Activated B cell treated with CpG ODN at 0.5 μM for 24 hours (primary cell): ENCODE measurements around the gene NUP98. TPM values are rescaled to one million over a fixed set of nuclear protein-coding genes. Genes with fewer than 3 reads are reported as not detected.

Experiments
- ATAC-seq: fragments of 200-7000 bp; cut with Tn5 transposase; one replicate; pipeline ENCODE4 v1.10.0; 2021; ENCODE audit warnings: low read depth, mild to moderate bottlenecking, moderate library complexity
- CTCF ChIA-PET: fragments of 350-600 bp; sonication (Branson Sonifier 250); formaldehyde crosslinking; loops from one replicate; lab custom pipeline; 2021; ENCODE audit warnings: antibody characterized with exemption; lab: Charles Lee
- POLR2A ChIA-PET: fragments of 350-600 bp; sonication (Branson Sonifier 250); formaldehyde crosslinking; loops from one replicate; lab custom pipeline; 2021; ENCODE audit warnings: antibody characterized with exemption; lab: Charles Lee
- DNase-seq: peaks from one replicate; pipeline ENCODE4 v3.0.0; 2022
- H3K27ac Mint-ChIP-seq: one replicate; pipeline ENCODE4 v1.8.0; 2020; ENCODE audit warnings: mixed read lengths
- H3K27me3 Mint-ChIP-seq: one replicate; pipeline ENCODE4 v1.8.0; 2021; ENCODE audit warnings: mixed read lengths
- H3K36me3 Mint-ChIP-seq: one replicate; pipeline ENCODE4 v1.8.0; 2021; ENCODE audit warnings: low read depth, mixed read lengths
- H3K4me1 Mint-ChIP-seq: one replicate; pipeline ENCODE4 v1.8.0; 2021; ENCODE audit warnings: mixed read lengths
- H3K4me3 Mint-ChIP-seq: one replicate; pipeline ENCODE4 v1.8.0; 2020; ENCODE audit warnings: mild to moderate bottlenecking, mixed read lengths
- H3K9me3 Mint-ChIP-seq: one replicate; pipeline ENCODE4 v1.8.0; 2020; ENCODE audit warnings: mixed read lengths
- CTCF ChIP-seq: fragments of 200-600 bp; IDR thresholded peaks from one replicate; pipeline ENCODE4 v1.8.0; 2022; ENCODE audit warnings: antibody characterized with exemption, mild to moderate bottlenecking
- intact Hi-C: fragments of 100-400 bp; cut with micrococcal nuclease; formaldehyde crosslinking; loops from one replicate; pipeline ENCODE4 v1.15.1; 2024
- total RNA-seq: library from RNA; stranded (reverse); gene quantifications from 2 replicates; pipeline ENCODE4 v1.2.3, GENCODE V29; 2022

NUP98 gene
- total RNA-seq = 98.0 and 117 TPM in 2 replicates

GRCh38 chr11:3797329-3798090, at the start of gene NUP98:
Gene NUP98, minus strand, starts transcription at chr11:3797554. Its CDS starts 15,437 bp downstream, at chr11:3782117.
- peaks cover 43% of the 10 kb centered on the region for H3K4me1 Mint-ChIP-seq
- DNase-seq = peak; percentile 99

GRCh38 chr11:3845670-3846069, 48.3 kb upstream of the NUP98 start:
- CTCF ChIA-PET = interaction anchor here (1.0 to 14.0 kb wide), 3 partner anchors 8 to 224 kb away, joined by 3 to 526 read pairs (median 7); partner anchors contain the start of gene STIM1
- no peak for TF ChIP-seq CTCF
- Mint-ChIP-seq H3K9me3 (no peaks in the 10 kb centered on the region), H3K27me3 (no peaks in the 10 kb centered on the region), H3K27ac (no peak overlapping the region), H3K4me3 (no peak overlapping the region), H3K4me1 (peaks cover 21% of the 10 kb centered on the region), H3K36me3 (no peaks in the 10 kb centered on the region)
- intact Hi-C loops = no loop called here
- no peak for DNase-seq
- POLR2A ChIA-PET = interaction anchor here (1.0 kb wide), 1 partner anchor 227 kb away, joined by 3 read pairs; no protein-coding TSS in a partner anchor
- no peak for ATAC-seq

More at GRCh38 chr11:3797329-3798090, at the start of gene NUP98:
- POLR2A ChIA-PET = interaction anchor here (0.5 to 5.6 kb wide), 8 partner anchors 9 to 106 kb away, joined by 3 to 74 read pairs (median 11); partner anchors contain the start of genes PGAP2, RHOG and STIM1
- Mint-ChIP-seq H3K27me3 (no peaks in the 10 kb centered on the region), H3K27ac (peak within 1 kb of the TSS; percentile 99), H3K9me3 (no peaks in the 10 kb centered on the region), H3K36me3 (peaks cover 31% of the 10 kb centered on the region), H3K4me3 (peak within 1 kb of the TSS; percentile 98)
- CTCF ChIA-PET = interaction anchor here (1.0 to 2.1 kb wide), 4 partner anchors 11 to 275 kb away, joined by 3 to 15 read pairs (median 6); partner anchors contain the start of gene PGAP2
- ATAC-seq = peak; percentile 93
- no peak for TF ChIP-seq CTCF
- intact Hi-C loops = loop anchor here (1.0 to 5.0 kb wide), 8 partner anchors 11 to 1395 kb away; partner anchors contain the start of genes PGAP2, RRM1 and TSSC4

GRCh38 chr11:3845246-3845645, 47.9 kb upstream of the NUP98 start:
- no peaks in the 10 kb centered on the region for H3K36me3 Mint-ChIP-seq
- CTCF ChIA-PET = interaction anchor here (14.0 kb wide), 1 partner anchor 224 kb away, joined by 526 read pairs; no protein-coding TSS in a partner anchor
- H3K27me3 Mint-ChIP-seq = no peaks in the 10 kb centered on the region
- H3K4me3 Mint-ChIP-seq = no peak overlapping the region
- DNase-seq (no peak), ATAC-seq (no peak)
- H3K9me3 Mint-ChIP-seq = no peaks in the 10 kb centered on the region
- POLR2A ChIA-PET = interaction anchor here (1.0 to 9.3 kb wide), 2 partner anchors 7 to 227 kb away, joined by 3 to 352 read pairs; partner anchors contain the start of gene STIM1
- no peak for TF ChIP-seq CTCF
- peaks cover 21% of the 10 kb centered on the region for H3K4me1 Mint-ChIP-seq
- intact Hi-C loops = no loop called here
- no peak overlapping the region for H3K27ac Mint-ChIP-seq

- POLR2A ChIA-PET = interaction anchor here (9.3 kb wide), 1 partner anchor 9 kb away, joined by 352 read pairs; the partner anchor contains the start of gene STIM1
- TF ChIP-seq CTCF = no peak
- intact Hi-C loops = no loop called here
These were observed 46.0 kb upstream of the NUP98 start for GRCh38 chr11:3843326-3843725.

More at GRCh38 chr11:3843326-3843725, 46.0 kb upstream of the NUP98 start:
- DNase-seq = no peak
- no peak overlapping the region for H3K4me3 Mint-ChIP-seq
- H3K9me3 Mint-ChIP-seq = no peaks in the 10 kb centered on the region
- no peak for ATAC-seq
- H3K4me1 Mint-ChIP-seq = peaks cover 31% of the 10 kb centered on the region
- CTCF ChIA-PET = interaction anchor here (0.6 to 14.0 kb wide), 3 partner anchors 11 to 226 kb away, joined by 3 to 526 read pairs (median 11); no protein-coding TSS in a partner anchor
- H3K36me3 Mint-ChIP-seq = peaks cover 17% of the 10 kb centered on the region
- H3K27ac Mint-ChIP-seq = no peak overlapping the region
- H3K27me3 Mint-ChIP-seq = no peaks in the 10 kb centered on the region
